Spinal cord (tissue), 10 donors: ENCODE results near the gene AGBL4. TPM values are rescaled to one million over a fixed set of nuclear protein-coding genes. Genes with fewer than 3 reads are reported as not detected.
A peak's percentile ranks its signal among the peaks of the same experiment; 100 is the strongest.

Experiments used
- DNase-seq, 6 donors: peaks; one replicate each; pipeline versions ENCODE4 v3.0.0 to v3.0.0-alpha.2; 2013 to 2015; ENCODE audit warnings: low spot score in 6 of 6, low read depth in 4 of 6
- H3K27ac ChIP-seq: one replicate; pipeline ENCODE4 v1.5.1; 2013; ENCODE audit warnings: low read depth, low read length, control low read depth
- H3K27me3 ChIP-seq: one replicate; pipeline ENCODE4 v1.6.1; 2013; ENCODE audit warnings: low read length; ENCODE audit not compliant: control insufficient read depth, insufficient read depth
- H3K36me3 ChIP-seq: one replicate; pipeline ENCODE4 v1.6.1; 2013; ENCODE audit warnings: low read length; ENCODE audit not compliant: control insufficient read depth, insufficient read depth
- H3K4me1 ChIP-seq: one replicate; pipeline ENCODE4 v1.6.1; 2013; ENCODE audit warnings: low read length; ENCODE audit not compliant: control insufficient read depth, insufficient read depth
- H3K4me3 ChIP-seq: one replicate; pipeline ENCODE4 v1.5.1; 2013; ENCODE audit warnings: low read depth, low read length, control low read depth
- H3K9me3 ChIP-seq: one replicate; pipeline ENCODE4 v1.6.1; 2013; ENCODE audit warnings: low read length; ENCODE audit not compliant: control insufficient read depth, insufficient read depth
- WGBS: methylation state at CpG from one replicate; pipeline ENCODE4 v1.1.5; 2013; ENCODE audit warnings: missing lambda C conversion rate; ENCODE audit not compliant: insufficient coverage; 5-methylcytosine and 5-hydroxymethylcytosine counted together
- polyA plus RNA-seq, 2 donors: library from polyadenylated mRNA; unstranded; fragments of 120-200 nt; gene quantifications; one replicate each; pipeline ENCODE4 v1.2.1, GENCODE V29; 2013; ENCODE audit not compliant: insufficient read length in 2 of 2
- total RNA-seq, 2 donors: library from RNA; depleted of rRNA in 1 of 2; stranded (reverse); fragments of 120-200 nt in 1 of 2; fragments of >200 nt in 1 of 2; gene quantifications; one replicate each; pipeline versions ENCODE4 v1.2.3 to v1.2.4, GENCODE V29; 2013 to 2014
- donor health status: healthy.

Gene AGBL4
- total and polyA plus RNA-seq, 4 donors, result 3.8 to 6.8 (median 4.7) TPM

DNA sequence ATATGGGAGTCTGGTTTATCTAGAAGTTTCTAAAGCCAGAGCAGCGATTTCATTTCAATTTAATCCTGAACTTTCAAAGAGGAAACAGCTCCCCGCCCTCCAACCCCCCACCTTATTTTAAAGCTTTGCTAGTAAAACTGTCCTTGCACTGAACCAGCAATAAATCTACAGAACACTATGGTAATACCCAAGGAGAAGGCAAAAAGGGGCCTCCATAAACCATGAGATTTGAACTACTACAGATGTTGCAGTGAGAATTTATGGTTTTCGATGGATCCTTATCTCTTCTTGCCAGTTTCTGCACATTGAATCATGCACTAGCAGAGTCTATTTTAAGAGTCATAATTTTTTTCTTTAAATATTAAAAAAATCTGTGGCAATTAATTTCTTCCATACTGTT, 1182.3 kb downstream of the AGBL4 start:
- Histone ChIP-seq H3K4me1 (no peaks in the 10 kb centered on the region), H3K4me3 (no peak overlapping the region), H3K9me3 (no peaks in the 10 kb centered on the region), H3K27me3 (no peaks in the 10 kb centered on the region), H3K36me3 (no peaks in the 10 kb centered on the region), H3K27ac (no peak overlapping the region)
- no CpG with 5 or more reads among the region's 3 CpGs for WGBS
- peak in 1 of 6 donors; percentile 52 for DNase-seq

DNA sequence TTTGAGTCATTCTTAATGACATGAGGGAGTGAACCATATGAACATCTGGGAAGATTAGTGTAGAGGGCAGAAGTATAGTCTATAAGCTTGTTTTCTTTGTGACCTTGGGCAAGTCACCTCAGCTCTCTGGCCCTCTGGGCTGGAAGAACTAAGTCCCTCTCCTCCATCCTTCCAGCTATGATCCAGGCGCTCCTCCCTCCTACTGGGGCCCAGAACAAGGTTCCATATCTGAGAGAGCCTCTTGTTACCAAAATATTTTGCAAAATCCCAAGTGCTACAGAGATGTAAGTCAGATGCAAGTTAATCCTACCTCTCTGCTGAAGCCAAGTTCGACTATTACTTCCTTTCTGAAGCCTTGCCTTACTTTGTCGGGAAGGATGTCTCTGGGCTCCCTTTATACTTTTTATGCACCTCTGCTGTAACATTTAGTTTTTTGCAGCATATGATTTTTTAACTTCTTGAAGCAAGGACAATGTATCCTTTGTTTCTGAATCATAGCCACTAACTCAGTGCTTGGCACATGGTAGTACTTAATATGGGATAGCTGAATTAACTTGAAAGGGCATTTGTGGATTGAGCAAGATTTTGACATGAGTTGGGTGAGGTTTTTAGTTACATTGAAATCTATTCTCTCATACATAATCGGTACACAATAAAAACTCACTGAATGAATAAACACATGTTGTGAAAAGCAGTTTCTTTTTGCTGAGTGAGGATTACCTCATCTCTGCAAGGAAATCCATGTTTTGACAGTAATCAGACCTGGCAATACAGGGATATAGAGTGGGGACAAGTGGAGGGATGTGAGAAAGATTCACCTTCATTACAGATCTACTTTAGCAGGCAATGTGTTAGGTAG, 1192.4 kb downstream of the AGBL4 start:
- no peak for DNase-seq
- no peaks in the 10 kb centered on the region for H3K36me3 ChIP-seq
- whole genome bisulfite sequencing, result 100% methylated on average over 1 of the region's 4 CpGs
- H3K9me3 ChIP-seq, result no peaks in the 10 kb centered on the region
- no peaks in the 10 kb centered on the region for H3K27me3 ChIP-seq
- H3K27ac ChIP-seq, result no peak overlapping the region
- no peaks in the 10 kb centered on the region for H3K4me1 ChIP-seq
- no peak overlapping the region for H3K4me3 ChIP-seq

- Histone ChIP-seq H3K4me1 (no peaks in the 10 kb centered on the region), H3K4me3 (no peak overlapping the region), H3K9me3 (no peaks in the 10 kb centered on the region), H3K36me3 (no peaks in the 10 kb centered on the region), H3K27me3 (no peaks in the 10 kb centered on the region), H3K27ac (no peak overlapping the region)
- no peak for DNase-seq
- 93% methylated on average over 1 of the region's 2 CpGs for WGBS
Observed at GRCh38 chr1:48830715-48831114, 1193.0 kb downstream of the AGBL4 start.

- H3K36me3 ChIP-seq, result no peaks in the 10 kb centered on the region
- no peak overlapping the region for H3K4me3 ChIP-seq
- H3K27ac ChIP-seq, result no peak overlapping the region
- DNase-seq, result no peak
- no peaks in the 10 kb centered on the region for H3K9me3 ChIP-seq
- no peaks in the 10 kb centered on the region for H3K27me3 ChIP-seq
- H3K4me1 ChIP-seq, result no peaks in the 10 kb centered on the region
Observed at GRCh38 chr1:48829446-48829845, 1194.3 kb downstream of the AGBL4 start.

DNA sequence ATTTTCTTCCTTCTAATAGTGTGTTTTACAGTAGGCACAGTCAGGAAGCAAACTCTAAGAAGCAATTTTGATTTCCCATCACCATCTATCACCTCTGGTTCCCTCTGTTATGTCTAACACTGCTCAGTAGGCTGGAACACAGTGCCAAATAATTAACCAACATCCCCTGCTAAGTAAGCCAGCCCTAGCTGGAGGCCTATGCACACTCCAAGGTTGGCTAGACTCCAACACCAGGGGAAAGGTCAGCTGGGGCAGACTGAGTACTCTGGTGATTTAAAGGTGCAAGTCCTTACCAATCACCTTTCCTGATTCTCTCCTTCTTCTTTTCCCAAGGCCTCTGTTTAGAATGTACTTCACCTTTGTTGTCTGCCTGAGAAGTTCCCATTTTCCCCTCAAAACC, 1200.6 kb downstream of the AGBL4 start:
- Histone ChIP-seq H3K4me1 (no peaks in the 10 kb centered on the region), H3K9me3 (no peaks in the 10 kb centered on the region), H3K27me3 (no peaks in the 10 kb centered on the region), H3K27ac (no peak overlapping the region), H3K36me3 (no peaks in the 10 kb centered on the region), H3K4me3 (no peak overlapping the region)
- DNase-seq, result peak in 2 of 6 donors; percentile 42 to 47

DNA sequence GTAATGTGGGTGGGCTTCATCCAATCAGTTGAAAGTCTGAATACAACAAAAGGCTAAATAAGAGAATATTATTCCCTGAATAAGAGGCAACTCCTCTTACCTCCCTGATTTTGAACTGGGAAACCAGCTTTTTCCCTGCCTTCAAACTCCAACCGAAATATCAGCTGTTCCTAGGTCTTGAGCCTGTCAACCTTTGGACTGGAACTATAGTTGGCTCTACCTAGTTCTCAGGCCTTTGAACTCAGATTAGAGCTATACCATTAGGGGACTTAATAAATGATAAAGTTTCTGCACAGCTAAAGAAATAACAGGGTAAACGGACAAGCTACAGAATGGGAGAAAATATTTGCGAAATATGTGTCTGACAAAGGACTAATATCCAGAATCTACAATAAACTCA, 1203.3 kb downstream of the AGBL4 start:
- DNase-seq, result no peak
- Histone ChIP-seq H3K27ac (no peak overlapping the region), H3K36me3 (no peaks in the 10 kb centered on the region), H3K4me3 (no peak overlapping the region), H3K27me3 (no peaks in the 10 kb centered on the region), H3K9me3 (no peaks in the 10 kb centered on the region), H3K4me1 (no peaks in the 10 kb centered on the region)
- 100% methylated on average over 1 of the region's 3 CpGs for WGBS

DNA sequence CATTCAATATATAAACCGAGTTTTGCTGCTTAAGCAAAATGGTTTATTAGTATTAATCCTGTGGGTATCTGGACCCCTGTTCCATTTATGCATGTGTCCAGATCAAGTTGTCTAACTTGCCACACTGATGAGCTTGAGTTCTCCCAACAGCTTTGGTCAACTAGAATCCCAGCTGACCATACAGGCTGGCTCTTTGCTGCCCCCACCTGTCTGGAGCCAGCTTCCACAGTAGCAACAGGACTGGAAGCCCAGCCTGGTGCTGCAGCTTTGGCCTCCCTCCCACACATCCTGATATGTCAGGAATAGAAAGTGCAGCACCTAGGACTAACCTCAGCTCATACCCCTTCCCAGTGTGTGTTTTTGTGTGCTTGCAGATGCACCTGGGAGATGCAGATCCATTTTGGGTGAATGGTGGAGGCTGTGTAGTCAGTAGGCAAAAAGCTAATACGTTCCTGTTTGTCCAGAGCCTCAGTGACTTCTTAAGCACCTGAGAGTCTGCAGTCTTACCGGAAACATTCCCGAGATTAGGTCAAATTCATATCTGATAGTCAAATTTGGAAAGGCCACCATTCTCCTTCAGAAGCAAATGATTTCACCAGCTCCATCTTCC, 1206.1 kb downstream of the AGBL4 start:
- DNase-seq, result peak in 5 of 6 donors; percentile 12 to 78 (median 36)
- 87% methylated on average over 3 of the region's 4 CpGs for WGBS

GRCh38 chr1:48810740-48811139, 1213.0 kb downstream of the AGBL4 start:
- Histone ChIP-seq H3K9me3 (no peaks in the 10 kb centered on the region), H3K27ac (peak overlapping the region; percentile 6), H3K36me3 (no peaks in the 10 kb centered on the region), H3K4me1 (no peaks in the 10 kb centered on the region), H3K4me3 (no peak overlapping the region), H3K27me3 (no peaks in the 10 kb centered on the region)
- DNase-seq, result peak in 1 of 6 donors; percentile 65
- 67% methylated on average over 1 of the region's 4 CpGs for WGBS

More for the DNA sequence above, 1206.1 kb downstream of the AGBL4 start:
- Histone ChIP-seq H3K36me3 (no peaks in the 10 kb centered on the region), H3K27ac (no peak overlapping the region), H3K9me3 (no peaks in the 10 kb centered on the region), H3K4me1 (no peaks in the 10 kb centered on the region), H3K27me3 (no peaks in the 10 kb centered on the region), H3K4me3 (no peak overlapping the region)

- Histone ChIP-seq H3K4me1 (no peaks in the 10 kb centered on the region), H3K27ac (no peak overlapping the region), H3K27me3 (no peaks in the 10 kb centered on the region), H3K36me3 (no peaks in the 10 kb centered on the region), H3K4me3 (no peak overlapping the region), H3K9me3 (no peaks in the 10 kb centered on the region)
- no peak for DNase-seq
- 45% methylated on average over 2 of the region's 3 CpGs for WGBS
Observed at GRCh38 chr1:48808496-48808895, 1215.3 kb downstream of the AGBL4 start.
